Type B pancreatic cell (in vitro differentiated cells): Measurements from ENCODE around the gene FBXO40. TPM values are rescaled to one million over a fixed set of nuclear protein-coding genes. Genes with fewer than 3 reads are reported as not detected.
A peak's percentile ranks its signal among the peaks of the same experiment; 100 is the strongest.

Source experiments
- DNase-seq: peaks from one replicate; pipeline ENCODE4 v3.0.0; 2021; ENCODE audit warnings: mixed read lengths; ENCODE audit not compliant: unreplicated experiment; ENCODE audit errors: extremely low spot score
- H3K27ac Mint-ChIP-seq: 2 replicates; pipeline ENCODE4 v1.8.0; 2021; ENCODE audit warnings: mild to moderate bottlenecking, mixed read lengths
- H3K27me3 Mint-ChIP-seq: 2 replicates; pipeline ENCODE4 v1.8.0; 2021; ENCODE audit warnings: mixed read lengths
- H3K36me3 Mint-ChIP-seq: 2 replicates; pipeline ENCODE4 v1.8.0; 2021; ENCODE audit warnings: mixed read lengths
- H3K4me1 Mint-ChIP-seq: one replicate; pipeline ENCODE4 v1.8.0; 2021; ENCODE audit warnings: mixed read lengths; ENCODE audit not compliant: unreplicated experiment
- H3K4me3 Mint-ChIP-seq: 2 replicates; pipeline ENCODE4 v1.8.0; 2021; ENCODE audit warnings: mild to moderate bottlenecking, mixed read lengths
- H3K9me3 Mint-ChIP-seq: 2 replicates; pipeline ENCODE4 v1.8.0; 2021; ENCODE audit warnings: mixed read lengths
- long read RNA-seq: library from polyadenylated mRNA; unstranded; transcript quantifications from one replicate; pipeline ENCODE4 v2.0.0, GENCODE V29; 2020
- total RNA-seq: library from RNA; stranded (reverse); gene quantifications from 2 replicates; pipeline ENCODE4 v1.2.1, GENCODE V29; 2021; ENCODE audit warnings: low replicate concordance
- TF ChIP-seq, protein P1 (sequence below): fragments of 200-600 bp; sonication (generic); conservative IDR thresholded peaks from 2 replicates; pipeline ENCODE4 v1.5.0; 2021; ENCODE audit warnings: antibody characterized with exemption, mild to moderate bottlenecking

Gene FBXO40, protein sequence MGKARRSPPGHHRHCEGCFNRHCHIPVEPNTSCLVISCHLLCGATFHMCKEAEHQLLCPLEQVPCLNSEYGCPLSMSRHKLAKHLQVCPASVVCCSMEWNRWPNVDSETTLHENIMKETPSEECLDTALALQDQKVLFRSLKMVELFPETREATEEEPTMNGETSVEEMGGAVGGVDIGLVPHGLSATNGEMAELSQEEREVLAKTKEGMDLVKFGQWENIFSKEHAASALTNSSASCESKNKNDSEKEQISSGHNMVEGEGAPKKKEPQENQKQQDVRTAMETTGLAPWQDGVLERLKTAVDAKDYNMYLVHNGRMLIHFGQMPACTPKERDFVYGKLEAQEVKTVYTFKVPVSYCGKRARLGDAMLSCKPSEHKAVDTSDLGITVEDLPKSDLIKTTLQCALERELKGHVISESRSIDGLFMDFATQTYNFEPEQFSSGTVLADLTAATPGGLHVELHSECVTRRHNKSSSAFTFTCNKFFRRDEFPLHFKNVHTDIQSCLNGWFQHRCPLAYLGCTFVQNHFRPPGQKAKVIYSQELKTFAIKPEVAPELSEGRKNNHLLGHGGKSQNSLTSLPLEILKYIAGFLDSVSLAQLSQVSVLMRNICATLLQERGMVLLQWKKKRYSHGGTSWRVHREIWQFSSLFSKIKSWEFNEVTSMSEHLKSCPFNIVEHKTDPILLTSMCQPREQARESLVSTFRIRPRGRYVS
- total RNA-seq: not detected in 2 replicates
- long read RNA-seq: 0 reads

DNA sequence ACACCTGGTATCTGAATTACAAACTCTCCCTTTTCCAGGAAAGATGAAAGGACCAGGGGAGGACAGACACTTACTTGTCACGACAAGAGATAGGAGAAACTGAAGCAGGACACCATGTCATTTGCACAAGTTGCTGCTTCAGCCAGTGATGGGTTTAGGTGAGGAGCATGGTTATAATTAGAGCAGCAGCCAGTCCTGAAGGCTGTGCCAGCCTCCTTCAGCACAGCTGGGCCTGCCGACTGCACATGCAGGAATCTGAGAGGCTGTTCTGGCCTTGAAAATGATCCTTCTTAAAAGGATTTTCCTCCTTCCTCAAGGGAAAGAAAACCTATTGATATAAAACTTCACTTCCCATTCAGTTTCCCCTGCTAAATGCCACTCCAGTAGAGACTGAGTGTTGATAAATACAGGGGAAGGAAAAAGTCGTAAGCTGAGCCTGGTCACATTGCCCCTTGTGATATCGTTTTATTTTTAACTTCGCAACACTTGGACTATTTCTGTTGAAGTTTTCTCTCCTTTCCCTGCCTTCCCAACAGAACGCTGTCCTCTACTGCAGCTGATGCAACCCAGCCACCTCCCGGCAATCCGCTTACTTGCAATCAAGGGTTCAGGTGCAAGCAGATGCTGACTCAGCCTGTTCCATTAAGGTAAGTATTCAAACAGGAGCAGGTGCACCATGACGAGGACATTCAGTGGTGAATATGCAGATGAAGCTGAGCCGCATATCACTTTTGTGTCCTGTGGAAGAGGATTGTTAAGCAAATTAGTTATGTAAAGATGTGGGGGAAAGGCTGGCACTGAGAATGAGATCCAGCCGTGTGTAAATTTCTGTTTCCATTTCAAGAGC lies at the start of gene FBXO40:
FBXO40 (plus strand) TSS at position 524 of the 847 bp plus-strand sequence. CDS start 27,197 bp downstream, outside the sequence.
- Mint-ChIP-seq H3K9me3 (no peaks in the 10 kb centered on the region), H3K4me3 (no peak within 1 kb of the TSS), H3K27me3 (peaks cover 20% of the 10 kb centered on the region), H3K4me1 (no peaks in the 10 kb centered on the region), H3K36me3 (no peaks in the 10 kb centered on the region), H3K27ac (no peak within 1 kb of the TSS)
- DNase-seq: no peak
- TF ChIP-seq, protein P1, sequence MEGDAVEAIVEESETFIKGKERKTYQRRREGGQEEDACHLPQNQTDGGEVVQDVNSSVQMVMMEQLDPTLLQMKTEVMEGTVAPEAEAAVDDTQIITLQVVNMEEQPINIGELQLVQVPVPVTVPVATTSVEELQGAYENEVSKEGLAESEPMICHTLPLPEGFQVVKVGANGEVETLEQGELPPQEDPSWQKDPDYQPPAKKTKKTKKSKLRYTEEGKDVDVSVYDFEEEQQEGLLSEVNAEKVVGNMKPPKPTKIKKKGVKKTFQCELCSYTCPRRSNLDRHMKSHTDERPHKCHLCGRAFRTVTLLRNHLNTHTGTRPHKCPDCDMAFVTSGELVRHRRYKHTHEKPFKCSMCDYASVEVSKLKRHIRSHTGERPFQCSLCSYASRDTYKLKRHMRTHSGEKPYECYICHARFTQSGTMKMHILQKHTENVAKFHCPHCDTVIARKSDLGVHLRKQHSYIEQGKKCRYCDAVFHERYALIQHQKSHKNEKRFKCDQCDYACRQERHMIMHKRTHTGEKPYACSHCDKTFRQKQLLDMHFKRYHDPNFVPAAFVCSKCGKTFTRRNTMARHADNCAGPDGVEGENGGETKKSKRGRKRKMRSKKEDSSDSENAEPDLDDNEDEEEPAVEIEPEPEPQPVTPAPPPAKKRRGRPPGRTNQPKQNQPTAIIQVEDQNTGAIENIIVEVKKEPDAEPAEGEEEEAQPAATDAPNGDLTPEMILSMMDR: no peak

DNA sequence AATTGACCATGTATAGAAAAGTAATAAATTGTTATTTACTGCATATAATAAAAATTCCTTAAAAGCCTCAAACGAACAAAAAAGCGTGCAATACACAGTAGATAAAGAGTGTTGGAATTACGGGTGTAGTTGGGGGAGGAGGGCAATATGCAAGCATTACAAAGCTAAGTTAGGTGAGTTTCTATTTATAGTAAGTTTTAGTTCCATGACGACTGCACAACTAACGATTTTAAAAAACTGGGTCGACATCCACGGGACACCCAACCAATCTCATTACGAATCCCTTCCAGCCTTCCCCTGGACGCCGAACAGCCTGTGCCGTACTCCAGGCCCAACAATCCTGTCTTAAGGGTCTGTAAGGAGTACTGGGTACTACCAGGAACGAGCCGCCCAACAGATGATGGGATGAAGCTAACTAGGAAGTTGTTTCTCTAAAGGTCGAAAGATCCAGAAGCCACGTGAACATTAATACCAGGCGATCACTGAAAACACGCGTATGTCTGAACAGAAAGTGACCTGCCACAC lies 48.1 kb upstream of the FBXO40 start:
- H3K9me3 Mint-ChIP-seq: no peaks in the 10 kb centered on the region
- peak overlapping the region; percentile 62 for H3K27ac Mint-ChIP-seq

DNA sequence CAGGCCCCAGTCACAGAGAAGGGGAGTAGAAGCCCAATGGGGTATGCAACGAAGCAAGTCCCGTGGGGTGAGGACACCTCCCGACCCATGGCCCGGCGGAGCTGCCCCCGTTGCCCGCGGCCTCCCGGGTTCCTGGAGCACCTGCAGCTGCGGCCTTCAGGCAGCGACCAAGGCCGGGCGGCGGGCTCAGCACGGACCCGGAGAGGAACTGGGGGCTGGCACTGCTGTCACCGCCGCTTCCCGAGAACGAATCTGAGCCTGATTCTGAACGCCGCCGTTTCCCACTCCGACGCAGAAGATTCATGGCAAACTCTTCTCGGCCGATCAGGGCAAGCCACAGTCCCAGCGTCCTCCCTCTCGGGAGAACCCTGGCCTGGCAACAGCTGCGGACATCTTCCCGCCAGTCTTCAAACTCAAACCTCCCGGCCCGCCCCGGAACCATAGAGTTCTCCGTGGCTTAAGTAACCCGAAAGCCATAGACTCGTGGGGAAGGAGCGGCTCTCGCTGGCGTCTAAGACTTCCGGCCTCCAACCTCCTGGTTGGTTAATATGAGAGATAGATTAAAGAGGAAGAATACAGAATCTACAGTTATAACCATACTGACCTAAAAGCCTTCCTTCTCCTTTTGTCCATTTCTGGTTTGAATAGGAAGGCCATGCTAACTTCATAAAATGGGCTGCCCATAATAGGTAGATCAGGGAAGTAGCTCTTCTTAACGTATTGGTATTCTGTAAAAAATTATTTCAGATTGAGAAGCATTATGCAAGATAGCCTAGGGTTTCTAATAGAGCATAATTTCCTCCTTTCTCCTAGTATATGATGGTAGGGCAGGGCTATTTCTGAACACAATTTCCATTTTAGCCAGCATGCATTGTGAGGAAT lies 47.4 kb upstream of the FBXO40 start, which contains the start of gene POLQ:
POLQ (minus strand) TSS at position 415 of the 882 bp plus-strand sequence; CDS start at position 304, 111 bp downstream.
- peaks cover 4% of the 10 kb centered on the region for H3K4me1 Mint-ChIP-seq
- no peaks in the 10 kb centered on the region for H3K36me3 Mint-ChIP-seq
- peak within 1 kb of the TSS; percentile 92 for H3K4me3 Mint-ChIP-seq
- DNase-seq: peak; percentile 83
- peak within 1 kb of the TSS; percentile 94 for H3K27ac Mint-ChIP-seq
- TF ChIP-seq, protein P1: no peak
- H3K27me3 Mint-ChIP-seq: no peaks in the 10 kb centered on the region
- H3K9me3 Mint-ChIP-seq: no peaks in the 10 kb centered on the region

More for the DNA sequence above, 48.1 kb upstream of the FBXO40 start:
- H3K36me3 Mint-ChIP-seq: no peaks in the 10 kb centered on the region
- no peak for DNase-seq
- no peaks in the 10 kb centered on the region for H3K27me3 Mint-ChIP-seq
- peak overlapping the region; percentile 92 for H3K4me3 Mint-ChIP-seq
- TF ChIP-seq, protein P1: no peak
- H3K4me1 Mint-ChIP-seq: peaks cover 4% of the 10 kb centered on the region

DNA sequence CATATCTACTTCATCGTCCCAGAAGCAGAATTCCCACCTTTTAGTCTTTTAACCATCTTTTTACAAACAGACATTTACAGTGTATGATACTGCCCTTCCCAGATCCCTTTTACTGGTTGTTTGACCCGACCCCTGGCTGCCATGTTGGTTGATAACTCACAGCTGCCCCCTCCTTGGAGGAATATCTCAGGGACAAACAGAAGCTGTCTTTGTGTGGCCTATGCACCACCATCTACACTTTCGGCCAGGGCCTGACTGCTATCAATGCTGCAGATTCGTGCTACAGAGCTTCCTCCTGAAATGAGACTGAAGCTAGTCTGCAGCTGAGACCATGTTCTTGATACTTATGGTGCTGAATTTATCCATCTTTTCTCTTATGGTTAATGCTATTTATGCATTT lies 40.8 kb upstream of the FBXO40 start:
- H3K36me3 Mint-ChIP-seq: no peaks in the 10 kb centered on the region
- H3K4me3 Mint-ChIP-seq: no peak overlapping the region
- no peak for DNase-seq
- H3K27ac Mint-ChIP-seq: no peak overlapping the region
- no peaks in the 10 kb centered on the region for H3K9me3 Mint-ChIP-seq
- no peaks in the 10 kb centered on the region for H3K4me1 Mint-ChIP-seq
- no peaks in the 10 kb centered on the region for H3K27me3 Mint-ChIP-seq
- TF ChIP-seq, protein P1: no peak
